ENCODE data around the gene FOXL2.

Gene FOXL2

DNA sequence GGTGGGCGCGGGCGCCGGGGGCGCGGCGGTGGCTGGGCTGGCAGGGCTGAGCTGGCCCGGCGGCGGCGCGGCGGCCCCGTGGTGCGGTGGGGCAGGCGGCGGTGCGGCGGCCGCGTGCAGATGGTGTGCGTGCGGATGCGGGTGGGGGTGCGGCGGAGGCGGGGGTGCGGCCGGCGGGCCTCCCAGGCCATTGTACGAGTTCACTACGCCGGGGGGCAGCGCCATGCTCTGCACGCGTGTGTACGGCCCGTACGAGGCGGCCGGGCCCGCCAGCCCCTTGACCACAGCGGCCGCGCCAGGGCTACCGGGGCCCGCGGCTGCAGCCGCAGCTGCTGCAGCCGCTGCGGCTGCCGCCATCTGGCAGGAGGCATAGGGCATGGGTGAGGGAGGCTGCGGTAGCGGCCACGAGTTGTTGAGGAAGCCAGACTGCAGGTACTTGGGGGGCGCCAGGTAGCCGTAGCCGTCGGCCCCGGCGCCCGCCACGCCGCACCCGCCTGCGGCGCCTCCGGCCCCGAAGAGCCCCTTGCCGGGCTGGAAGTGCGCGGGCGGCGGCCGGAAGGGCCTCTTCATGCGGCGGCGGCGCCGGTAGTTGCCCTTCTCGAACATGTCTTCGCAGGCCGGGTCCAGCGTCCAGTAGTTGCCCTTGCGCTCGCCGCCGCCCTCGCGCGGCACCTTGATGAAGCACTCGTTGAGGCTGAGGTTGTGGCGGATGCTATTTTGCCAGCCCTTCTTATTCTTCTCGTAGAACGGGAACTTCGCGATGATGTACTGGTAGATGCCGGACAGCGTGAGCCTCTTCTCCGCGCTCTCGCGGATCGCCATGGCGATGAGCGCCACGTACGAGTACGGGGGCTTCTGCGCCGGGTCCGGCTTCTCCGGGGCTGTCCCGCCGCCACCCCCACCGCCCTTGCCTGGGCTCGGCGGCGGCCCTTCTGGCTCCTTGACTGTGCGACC is 951 bp downstream of the FOXL2 start:
- peak; percentile 56 for DNase-seq (ENCODE audit: low spot score)

DNA sequence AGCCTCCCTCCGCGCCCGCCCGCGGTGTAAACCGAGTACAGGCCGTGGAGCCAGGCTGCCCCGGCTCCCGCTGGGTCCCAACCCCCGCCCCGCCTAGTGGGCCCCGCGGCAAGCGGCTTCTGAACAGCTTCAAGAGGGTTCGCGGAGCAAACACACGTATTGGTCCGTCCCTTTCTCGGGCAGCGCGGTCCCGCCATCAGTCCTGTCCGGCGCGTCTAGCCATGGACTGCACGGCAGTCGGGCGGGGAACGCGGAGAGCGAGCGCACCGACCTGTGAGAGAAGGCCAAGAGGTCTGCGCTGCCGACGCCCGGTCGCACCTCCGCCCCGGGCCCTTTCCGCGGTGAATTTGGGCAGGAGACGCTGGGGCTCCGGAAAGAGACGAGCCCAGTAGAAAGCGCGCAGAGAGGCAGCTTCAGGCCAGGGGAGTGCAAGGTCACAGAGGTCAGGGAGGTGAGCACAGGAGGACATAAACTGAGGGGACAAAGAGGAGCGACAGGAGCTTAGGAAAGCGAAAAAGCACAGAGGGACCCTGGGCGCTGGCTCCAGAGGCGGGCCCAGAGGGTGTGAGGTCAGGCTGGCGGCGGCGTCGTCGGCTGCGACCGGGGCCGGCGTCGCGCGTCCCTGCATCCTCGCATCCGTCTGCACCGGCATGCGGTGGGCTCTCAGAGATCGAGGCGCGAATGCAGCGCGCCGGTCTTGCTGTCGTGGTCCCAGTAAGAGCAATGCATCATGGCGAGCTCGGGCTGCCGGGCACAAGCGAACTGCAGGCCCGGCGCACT is 1.8 kb downstream of the FOXL2 start:
- DNase-seq (ENCODE audit: low spot score): no peak

DNA sequence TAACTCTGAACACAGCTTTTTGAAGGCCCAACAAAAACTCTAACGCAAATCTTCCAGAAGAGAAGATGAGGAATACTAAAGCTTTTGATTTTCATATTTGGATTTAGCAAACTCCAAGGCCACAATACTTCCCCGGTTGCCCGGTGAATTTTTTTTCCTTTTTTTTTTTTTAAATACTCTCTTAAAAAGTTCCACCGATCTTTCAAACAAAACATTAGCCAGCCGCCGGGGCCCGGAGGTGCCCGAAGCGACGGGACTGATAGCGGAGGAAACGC is 2.3 kb downstream of the FOXL2 start:
- no peak for DNase-seq (ENCODE audit: low spot score)

DNA sequence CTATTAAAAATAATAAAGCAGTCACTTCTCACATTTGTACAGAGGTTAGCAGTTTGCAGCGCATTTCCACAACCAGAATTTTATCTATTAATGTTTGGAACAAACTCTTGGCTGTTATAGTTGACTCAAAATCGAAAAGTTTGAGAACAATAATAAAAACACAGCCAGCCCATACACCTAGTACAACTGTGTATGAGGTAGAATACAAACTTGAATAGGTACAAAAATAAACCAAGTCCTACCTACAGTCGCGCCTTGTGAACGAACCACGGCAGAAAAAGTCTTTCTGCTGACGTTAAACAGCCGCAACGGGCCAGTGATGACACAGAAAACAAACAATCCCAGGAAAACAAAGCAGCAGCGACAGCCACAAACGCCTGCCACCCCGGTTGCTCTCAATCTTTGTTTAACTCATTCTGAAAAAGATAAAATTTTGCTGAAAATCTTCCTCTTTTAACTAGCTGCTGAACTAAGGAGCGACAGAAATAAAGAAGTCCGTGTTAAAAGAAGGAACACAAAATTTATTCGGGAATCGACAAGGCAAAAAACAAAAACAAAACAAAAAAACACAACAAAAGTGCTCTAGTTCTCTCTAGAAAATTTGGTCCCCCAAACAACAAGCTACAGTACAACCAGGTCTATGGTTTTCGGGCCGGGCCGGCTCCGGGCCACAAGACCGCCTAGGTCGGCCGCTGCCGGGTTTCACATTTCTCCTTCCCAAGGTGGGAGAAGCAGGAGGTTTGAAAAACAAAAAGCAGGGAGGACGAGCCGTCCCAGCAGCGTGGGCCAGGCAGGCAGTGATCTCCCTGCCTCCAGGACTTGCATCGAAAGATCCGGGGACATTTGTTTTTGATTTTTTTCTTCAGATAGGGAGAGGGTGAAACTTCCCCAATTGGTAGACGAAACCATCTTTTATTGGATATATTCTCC is 2.9 kb downstream of the FOXL2 start:
- no peak for DNase-seq (ENCODE audit: low spot score)

DNA sequence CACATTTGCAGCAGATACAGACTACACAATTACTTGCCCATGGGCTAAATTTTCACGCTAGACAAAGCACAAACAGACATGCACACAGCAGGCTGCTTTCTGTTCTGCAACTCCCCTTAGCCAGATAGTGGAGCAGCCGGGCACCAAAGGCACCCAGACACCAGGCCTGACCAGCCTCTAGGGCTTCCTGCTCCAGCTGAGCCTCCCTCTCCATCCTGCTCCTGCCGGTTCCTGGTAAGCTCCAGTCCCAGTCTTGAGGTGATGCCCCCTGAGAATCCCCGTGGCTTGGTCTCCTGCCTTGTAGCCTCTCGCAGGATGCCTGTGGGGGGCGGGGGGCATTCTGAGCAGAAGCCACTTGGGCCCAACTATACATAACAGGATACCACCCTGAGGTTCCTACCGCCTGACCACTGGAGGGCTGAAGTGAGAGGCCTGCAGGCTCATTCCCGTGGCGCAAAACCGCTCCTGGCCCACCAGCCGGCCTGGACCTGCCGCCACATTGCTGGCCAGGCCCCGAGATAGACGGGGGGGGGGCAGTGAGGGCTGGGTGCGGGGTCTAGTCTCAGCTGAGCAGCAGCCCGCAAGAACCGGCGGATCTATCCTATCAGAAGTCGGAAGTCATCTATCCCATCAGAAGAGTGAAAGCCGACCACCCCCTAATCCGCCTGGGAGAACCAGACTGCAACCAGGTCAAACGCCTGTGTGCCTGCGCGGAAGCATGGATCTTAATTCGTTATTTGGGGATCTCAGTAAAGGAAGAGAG is 3.9 kb downstream of the FOXL2 start:
- DNase-seq (ENCODE audit: low spot score): no peak

DNA sequence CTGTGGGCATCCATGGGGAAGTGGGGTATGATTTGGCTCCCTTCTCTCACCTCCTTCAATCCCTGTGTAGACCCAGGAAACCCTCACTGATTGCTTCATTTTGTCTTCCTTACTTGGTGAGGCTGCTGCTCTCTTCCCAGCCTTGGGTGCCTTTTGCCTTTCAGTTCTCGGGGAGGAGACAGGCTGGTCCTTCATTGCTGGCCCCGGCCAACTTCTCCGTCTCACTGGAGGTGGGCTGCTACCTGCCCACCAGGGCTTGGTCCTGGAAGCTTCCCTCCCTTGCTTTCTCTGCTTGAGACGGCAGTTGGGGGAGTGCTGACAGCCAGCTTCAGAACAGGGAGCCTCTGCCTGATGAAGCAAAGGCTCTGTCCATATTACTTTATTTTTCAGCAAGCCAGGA is 4.7 kb downstream of the FOXL2 start:
- DNase-seq (ENCODE audit: low spot score): no peak

DNA sequence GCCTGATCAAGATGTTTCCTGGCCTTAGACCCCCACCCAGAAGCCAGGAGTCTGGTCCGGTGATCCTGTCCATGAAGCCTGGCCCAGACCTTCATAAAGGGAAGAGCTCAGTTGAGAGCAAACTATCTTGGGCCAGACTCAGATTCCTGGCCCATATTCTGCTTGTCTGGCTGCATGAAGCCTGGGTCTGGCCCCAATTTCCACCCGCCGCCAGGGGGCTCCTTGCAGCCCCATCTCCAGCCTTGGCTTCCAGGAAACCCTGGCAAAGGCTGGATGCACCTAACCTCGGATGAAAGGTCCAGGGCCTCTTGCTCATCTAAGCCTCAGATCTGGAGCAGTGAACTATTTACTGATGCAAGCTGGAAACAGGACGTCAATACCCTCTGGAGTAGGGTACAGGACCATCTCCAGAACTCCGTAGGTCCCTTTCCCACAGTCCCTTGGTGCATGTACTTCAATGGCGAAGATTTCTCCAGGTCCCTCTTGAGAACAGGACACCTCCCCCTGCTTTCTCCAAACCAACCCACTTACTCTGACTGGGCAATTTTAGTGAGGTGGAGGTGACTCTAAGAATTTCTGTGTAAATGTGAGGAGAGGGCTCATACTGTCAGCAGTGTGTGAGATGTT is 5.6 kb downstream of the FOXL2 start:
- peak; percentile 70 for DNase-seq (ENCODE audit: low spot score)

DNA sequence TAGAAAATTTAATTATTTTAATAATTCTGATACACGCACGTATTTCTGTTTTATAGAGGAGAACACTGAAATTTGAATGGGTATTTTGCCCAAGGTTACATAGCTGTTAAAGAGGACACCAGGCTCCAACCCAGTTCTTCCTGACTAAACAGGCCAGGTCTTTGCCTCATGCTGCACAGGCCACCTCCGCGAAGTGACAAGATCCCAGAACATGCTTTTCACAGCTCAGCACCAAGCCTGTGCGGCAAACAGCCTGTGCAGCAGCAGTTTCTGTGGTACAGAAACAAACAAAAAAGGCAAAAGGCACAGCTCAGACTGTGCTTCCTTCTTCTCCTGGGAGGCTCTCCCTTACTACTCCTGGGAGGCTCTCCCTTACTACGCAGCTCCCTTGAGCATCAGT is 6.5 kb downstream of the FOXL2 start:
- no peak for DNase-seq (ENCODE audit: low spot score)

DNA sequence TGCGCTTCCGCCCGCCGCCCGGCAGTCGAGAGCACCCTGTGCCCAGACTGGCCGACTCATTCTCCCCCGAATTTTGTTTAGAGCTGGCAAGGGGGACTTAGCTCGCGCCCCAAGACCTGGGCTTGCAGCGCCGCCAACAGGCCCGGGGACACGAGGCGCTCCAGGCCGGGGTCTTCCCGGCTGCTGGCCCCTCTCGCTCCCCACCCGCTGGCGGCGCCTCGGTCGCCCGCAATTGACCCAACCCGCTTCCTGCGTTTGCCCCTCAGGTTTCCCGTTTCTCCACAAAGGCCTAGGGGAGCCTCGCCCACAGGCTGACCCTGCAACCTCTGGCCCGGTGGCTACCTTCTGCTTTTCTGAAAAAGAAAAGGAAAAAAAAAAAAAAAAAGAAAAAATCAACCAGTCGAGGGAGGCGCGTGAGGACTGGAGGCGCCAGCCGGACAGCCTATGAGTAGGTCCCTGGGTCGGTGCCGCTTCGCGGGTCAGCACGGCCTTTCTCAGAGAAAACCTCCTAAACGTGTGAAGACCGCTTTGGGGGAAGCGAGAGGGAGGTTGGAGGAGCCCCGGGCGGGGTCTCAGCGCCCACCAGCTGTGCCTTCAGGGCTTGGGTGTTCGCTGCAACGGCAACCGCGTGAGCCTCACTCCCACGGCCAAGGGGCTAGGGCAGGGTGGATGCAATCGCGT is 7.2 kb downstream of the FOXL2 start:
- DNase-seq (ENCODE audit: low spot score): no peak

DNA sequence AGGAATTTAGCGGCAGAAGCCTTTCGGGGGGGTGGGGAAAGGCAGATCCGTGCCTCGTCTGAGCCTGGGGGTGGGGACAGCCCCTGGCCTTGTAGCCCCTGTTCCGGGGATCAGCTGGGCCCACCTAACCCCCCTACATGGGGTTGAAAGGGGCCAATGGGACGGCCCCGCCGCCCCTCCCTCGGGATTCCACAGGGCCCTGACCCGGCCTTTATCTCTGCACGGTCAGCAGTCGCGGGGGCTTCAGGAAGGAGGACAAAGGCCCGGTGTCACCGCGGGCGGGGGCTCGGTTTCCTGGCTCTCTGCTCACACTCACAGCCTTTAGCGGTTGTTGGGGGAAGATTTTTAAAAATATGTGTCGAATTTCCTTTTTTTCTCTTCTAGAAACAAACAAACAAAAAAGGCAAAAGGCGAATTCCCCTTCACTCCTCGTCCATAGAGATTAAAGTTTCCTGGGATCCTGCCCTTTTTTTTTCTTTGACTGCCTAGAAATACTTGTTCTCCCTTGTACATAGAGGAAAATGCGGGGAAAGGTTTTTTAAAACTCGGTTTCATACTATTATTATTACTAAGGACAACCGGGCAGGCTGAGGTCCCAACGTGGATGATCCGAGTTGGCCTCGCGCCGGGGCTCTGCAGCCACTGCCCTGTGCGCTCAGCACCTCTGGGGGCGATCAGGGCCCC is 7.9 kb downstream of the FOXL2 start:
- no peak for DNase-seq (ENCODE audit: low spot score)

DNA sequence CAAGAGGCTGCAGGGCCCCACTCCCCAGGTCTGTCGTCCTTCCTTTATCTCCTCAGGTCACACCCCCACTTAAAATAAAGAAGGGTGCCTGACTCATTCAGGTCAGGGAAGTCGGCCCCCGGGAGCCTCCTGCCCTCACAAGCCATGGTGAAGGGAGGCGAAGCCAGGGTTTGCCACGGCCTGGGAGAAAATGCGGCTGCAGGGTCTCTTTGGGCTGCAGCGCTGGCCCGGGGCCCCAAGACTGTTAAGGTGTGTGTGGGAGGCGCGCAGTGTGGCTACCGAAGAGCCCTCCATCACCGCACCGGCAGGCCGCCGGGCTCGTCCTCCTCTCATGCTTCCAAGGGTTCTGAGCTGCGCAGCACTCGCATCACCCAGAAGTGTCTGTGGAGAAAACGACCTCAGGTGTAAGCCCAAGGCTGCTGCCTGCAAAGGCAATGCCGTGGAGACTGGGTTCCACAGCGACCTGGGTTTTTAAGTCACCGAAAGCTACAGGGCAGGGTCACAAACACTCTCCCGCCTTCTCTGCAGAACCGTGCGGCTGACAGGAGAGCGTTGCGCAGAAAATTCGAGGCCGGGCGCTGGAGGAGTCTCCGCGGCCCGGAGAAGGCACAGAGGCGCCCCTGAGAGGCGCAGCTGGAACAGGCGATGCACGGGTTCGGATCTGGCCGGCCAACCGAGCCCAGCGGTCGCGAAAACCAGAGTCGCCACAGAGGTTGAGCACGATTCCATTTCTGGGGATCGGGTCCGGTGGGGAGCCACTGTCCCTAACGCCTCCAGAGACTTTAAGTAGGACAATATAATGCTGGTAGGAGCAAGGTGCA is 8.7 kb downstream of the FOXL2 start:
- no peak for DNase-seq (ENCODE audit: low spot score)

DNA sequence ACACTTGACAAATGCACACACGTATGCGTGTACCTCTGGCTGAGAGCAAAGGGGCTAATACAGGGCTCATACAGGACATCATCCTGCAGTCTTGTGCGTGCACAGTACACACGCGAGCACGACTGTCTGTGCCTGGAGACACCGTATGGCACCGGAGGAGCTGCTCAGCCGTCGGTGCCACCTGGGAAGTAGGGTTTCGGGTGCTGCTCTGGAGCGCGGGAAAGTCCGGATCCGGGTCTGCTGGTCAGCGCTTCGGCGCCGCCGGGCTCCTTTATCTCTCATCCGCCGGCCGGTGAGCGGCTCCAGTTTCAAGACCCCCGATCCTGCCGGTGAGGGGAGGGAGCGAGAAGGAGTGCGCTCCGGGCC is 9.3 kb downstream of the FOXL2 start:
- DNase-seq (ENCODE audit: low spot score): no peak

DNA sequence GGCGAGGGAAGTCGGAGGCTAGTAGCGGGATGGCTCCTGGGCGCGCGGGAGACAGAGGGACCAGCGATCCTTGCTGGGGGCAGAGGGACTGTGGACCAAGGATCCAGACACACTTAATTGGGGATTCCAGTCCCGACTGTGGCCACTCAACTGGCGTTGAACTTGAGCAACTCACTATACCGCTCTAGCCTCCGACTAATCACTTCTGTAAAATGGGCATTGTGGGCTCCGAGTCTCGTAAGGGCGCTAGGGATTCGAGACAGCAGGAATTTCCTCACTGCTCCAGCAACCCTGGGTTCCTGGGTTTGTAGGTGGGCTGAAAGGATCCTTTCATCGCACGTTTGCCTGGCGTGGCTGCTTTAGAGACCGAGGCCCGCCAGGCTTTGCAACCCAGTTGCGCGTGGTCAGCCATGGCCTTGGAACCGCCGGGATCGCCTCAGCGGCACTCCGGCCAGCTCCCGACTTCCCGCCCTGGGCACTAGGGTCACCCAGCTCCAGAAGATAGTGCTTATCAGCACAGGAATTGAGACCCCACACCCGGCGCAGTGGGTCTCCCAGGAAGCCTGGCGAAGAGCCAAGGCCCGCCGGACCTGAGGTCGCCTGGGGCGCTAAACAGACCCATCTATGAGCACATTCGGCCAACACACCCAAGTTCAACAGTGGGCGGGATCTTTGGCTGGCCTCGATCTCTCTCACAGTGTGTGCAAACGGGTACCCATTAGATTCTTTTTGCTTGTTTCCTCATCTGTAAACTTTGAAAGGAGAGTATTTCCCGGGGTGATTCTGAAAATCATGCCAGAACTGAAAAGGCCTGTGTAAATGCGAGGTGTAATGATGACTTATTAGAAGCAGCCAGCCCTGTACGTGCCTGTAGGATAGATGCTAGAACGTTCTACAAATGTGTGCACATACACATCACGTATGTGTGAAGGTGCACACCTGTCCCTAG is 9.9 kb downstream of the FOXL2 start:
- no peak for DNase-seq (ENCODE audit: low spot score)

DNA sequence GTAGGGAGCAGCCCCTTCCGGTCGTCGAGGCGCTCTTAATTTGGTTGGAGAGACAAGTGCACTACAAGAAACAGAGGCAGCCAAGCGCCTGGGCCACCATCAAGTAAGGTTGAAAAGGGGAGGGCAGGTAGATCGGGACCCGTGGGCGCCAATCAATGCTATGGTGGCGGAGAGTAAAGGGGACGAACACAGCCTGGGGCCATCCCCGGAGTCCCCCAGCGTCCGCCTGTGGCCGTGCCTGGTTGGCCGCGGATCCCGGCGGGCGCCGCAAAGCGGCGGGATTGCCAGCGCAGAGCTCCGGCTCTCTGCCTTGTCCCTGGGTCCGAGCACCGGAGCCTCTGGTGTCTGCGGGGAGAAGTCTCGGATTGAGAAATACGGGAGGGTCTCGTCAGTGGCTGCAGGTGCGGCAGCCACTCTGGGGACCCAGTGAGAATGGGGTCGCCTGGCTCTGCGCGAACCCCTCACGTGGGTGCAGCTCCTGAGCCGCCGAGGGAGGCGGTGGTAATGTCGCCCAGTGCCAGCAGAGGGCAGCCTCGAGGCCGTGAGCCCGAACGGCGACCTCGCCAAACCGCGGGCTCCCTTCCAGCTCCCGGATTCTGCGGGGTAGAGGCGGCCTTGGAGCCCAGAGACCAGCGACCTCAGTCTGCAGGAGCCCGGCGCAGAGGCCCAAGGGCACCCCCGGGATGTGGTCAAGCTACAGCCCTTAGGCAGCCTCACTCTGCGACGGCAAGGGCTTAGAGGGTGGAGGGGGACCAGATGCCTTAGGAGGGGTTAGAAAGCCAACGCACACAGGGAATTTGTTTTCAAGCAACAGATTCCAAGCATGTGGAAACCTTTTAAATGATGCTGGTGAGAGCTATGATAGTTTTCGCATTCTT is 10.8 kb downstream of the FOXL2 start:
- peak; percentile 65 for DNase-seq (ENCODE audit: low spot score)

DNA sequence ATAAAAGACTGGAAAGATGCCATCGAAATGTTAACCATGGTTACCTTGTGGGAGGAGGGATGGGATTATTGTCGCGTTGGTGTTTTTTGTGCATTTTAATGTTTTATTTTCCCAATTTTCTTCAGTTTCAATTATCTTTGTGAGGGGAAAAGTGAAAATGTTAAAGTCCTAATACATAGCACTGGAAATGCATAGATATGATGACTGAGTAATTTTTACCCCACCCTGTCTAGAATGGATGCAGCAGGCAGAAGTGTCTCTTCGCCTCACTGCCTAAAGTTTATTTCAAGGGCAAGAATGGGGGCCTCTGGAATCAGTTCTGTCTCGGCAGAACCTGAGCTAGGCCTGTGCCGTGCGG is 11.5 kb downstream of the FOXL2 start:
- DNase-seq (ENCODE audit: low spot score): no peak

DNA sequence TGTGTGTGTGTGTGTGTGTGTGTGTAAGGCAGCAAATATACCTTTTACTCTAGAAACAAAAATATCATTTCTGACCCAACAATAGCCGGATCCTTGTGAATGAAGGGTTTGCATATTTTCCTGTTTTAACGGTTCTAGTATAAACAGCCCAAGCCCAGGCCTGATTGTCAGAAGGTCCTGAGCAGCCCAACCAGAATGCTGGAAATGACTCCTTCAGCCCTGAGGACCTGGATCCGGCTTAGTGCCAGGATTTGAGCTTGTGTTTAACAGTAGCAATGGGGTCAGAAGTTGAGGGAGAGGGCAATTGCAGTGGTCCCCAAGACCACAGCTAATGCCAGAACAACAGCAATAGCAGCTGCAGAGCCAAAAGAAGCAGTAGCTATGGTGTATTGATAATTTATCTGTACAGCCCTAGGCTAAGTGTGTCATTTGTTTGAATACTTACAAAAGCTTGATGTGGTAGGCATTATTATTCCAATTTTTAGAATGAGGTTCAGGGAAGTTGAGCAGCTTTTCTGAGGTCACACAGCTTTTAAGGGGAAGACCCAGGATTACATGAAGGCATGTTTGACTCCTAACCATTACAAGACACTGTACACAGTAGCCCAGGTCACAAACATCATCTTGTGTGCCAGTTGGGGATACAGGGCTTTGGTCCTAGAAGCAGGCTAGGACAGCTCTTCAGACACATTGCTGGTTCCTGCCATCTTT is 12.8 kb downstream of the FOXL2 start:
- DNase-seq (ENCODE audit: low spot score): no peak

All from kidney tubule cell (primary cell).